OCI-LY7 (cell line): ENCODE data around the gene AIFM1. TPM values are rescaled to one million over a fixed set of nuclear protein-coding genes. Genes with fewer than 3 reads are reported as not detected.

ENCODE experiments used
- BruUV-seq: library from RNA; stranded (reverse); fragments of 400-500 nt; replicated peaks from 2 replicates; lab custom pipeline; 2021; lab: Mats Ljungman, UMichigan
- CTCF ChIA-PET: fragments of 300-600 bp; sonication (Branson Sonifier 250); formaldehyde crosslinking; loops from one replicate; lab custom pipeline; 2022; ENCODE audit warnings: antibody characterized with exemption; ENCODE audit not compliant: unreplicated experiment; lab: Charles Lee
- POLR2A ChIA-PET: fragments of 300-600 bp; sonication (Branson Sonifier 250); formaldehyde crosslinking; loops from one replicate; lab custom pipeline; 2022; ENCODE audit warnings: antibody characterized with exemption; lab: Charles Lee
- DNase-seq: peaks from one replicate; pipeline ENCODE4 v3.0.0-alpha.2; 2015; ENCODE audit warnings: low spot score
- H2AFZ ChIP-seq: fragments of 200-600 bp; sonication (generic), shearing (Covaris generic); 2 replicates; pipeline ENCODE4 v1.6.1; 2014; ENCODE audit warnings: mild to moderate bottlenecking, antibody characterized with exemption, low read length, moderate library complexity
- H3K27ac ChIP-seq: fragments of 200-600 bp; sonication (generic); 2 replicates; pipeline ENCODE4 v1.5.1; 2014; ENCODE audit warnings: mixed run types, low read depth, mild to moderate bottlenecking, moderate library complexity, low read length, inconsistent platforms; ENCODE audit not compliant: poor library complexity, severe bottlenecking
- H3K36me3 ChIP-seq: fragments of 200-600 bp; sonication (generic); 2 replicates; pipeline ENCODE4 v1.6.1; 2014; ENCODE audit warnings: mild to moderate bottlenecking, antibody characterized with exemption, low read length, moderate library complexity, mixed read lengths; ENCODE audit not compliant: insufficient read depth
- H3K4me1 ChIP-seq: fragments of 200-600 bp; sonication (generic); 2 replicates; pipeline ENCODE4 v1.5.1; 2014; ENCODE audit warnings: mild to moderate bottlenecking, low read length; ENCODE audit not compliant: insufficient read depth, poor library complexity, severe bottlenecking
- H3K4me2 ChIP-seq: fragments of 200-600 bp; sonication (generic); 2 replicates; pipeline ENCODE4 v1.6.1; 2014; ENCODE audit warnings: mild to moderate bottlenecking, low read length
- H3K4me3 ChIP-seq: fragments of 200-600 bp; sonication (generic); 2 replicates; pipeline ENCODE4 v1.5.1; 2014; ENCODE audit warnings: mild to moderate bottlenecking, low read depth, low read length; ENCODE audit not compliant: poor library complexity, severe bottlenecking
- H3K79me2 ChIP-seq: fragments of 200-600 bp; sonication (generic); 2 replicates; pipeline ENCODE4 v1.6.1; 2016; ENCODE audit warnings: low read depth, mild to moderate bottlenecking, low read length, moderate library complexity, mixed read lengths; ENCODE audit not compliant: insufficient read depth
- H3K9me2 ChIP-seq: fragments of 200-600 bp; sonication (generic); 2 replicates; pipeline ENCODE4 v1.6.1; 2016; ENCODE audit warnings: mild to moderate bottlenecking, low read length, mixed read lengths; ENCODE audit not compliant: insufficient read depth
- H3K9me3 ChIP-seq: fragments of 200-600 bp; sonication (generic); 2 replicates; pipeline ENCODE4 v1.6.1; 2014; ENCODE audit warnings: mild to moderate bottlenecking, mixed run types, low read length, mixed read lengths
- H4K20me1 ChIP-seq: fragments of 200-600 bp; sonication (generic); 2 replicates; pipeline ENCODE4 v1.6.1; 2014; ENCODE audit warnings: mild to moderate bottlenecking, antibody characterized with exemption, low read length, moderate library complexity, mixed read lengths; ENCODE audit not compliant: insufficient read depth
- CTCF ChIP-seq: fragments of 200-600 bp; sonication (generic); conservative IDR thresholded peaks from 2 replicates; pipeline ENCODE4 v1.5.1; 2014; ENCODE audit warnings: mild to moderate bottlenecking, antibody characterized with exemption, low read length, moderate library complexity, mixed read lengths
- EZH2phosphoT487 ChIP-seq: fragments of 200-600 bp; sonication (generic); IDR thresholded peaks from 2 replicates; pipeline ENCODE4 v1.6.1; 2018; ENCODE audit warnings: low read depth, borderline replicate concordance, mild to moderate bottlenecking, mixed run types, antibody characterized with exemption, low read length, moderate library complexity, mixed read lengths
- intact Hi-C: fragments of 100-400 bp; cut with micrococcal nuclease; formaldehyde crosslinking; loops from one replicate; pipeline ENCODE4 v1.10.0; 2022; ENCODE audit not compliant: unreplicated experiment
- total RNA-seq, 2 experiments: library from RNA; depleted of rRNA in 1 of 2; stranded (reverse); fragments of >200 nt in 1 of 2; shearing (Covaris generic) in 1 of 2; gene quantifications; 2 replicates each; pipeline ENCODE4 v1.2.3, GENCODE V29; 2014 to 2022

AIFM1 gene
- total RNA-seq, 2 experiments from 2014 or later, result 23.1 to 45.7 TPM

- Histone ChIP-seq H3K79me2 (peaks cover 47% of the 10 kb centered on the region; the same call in 1 of the 2 replicates), H3K4me2 (no peak overlapping the region), H3K4me1 (peaks cover 6% of the 10 kb centered on the region), H4K20me1 (no peaks in the 10 kb centered on the region), H2AFZ (no peak overlapping the region), H3K4me3 (no peak overlapping the region), H3K9me2 (no peaks in the 10 kb centered on the region), H3K9me3 (no peaks in the 10 kb centered on the region), H3K36me3 (no peaks in the 10 kb centered on the region), H3K27ac (no peak overlapping the region)
- intact Hi-C loops, result no loop called here
- DNase-seq, result no peak
- TF ChIP-seq CTCF (no peak), EZH2phosphoT487 (no peak)
- POLR2A ChIA-PET, result no interaction called here
- CTCF ChIA-PET, result no interaction called here
- BruUV-seq, result no TSS peak
Measured at GRCh38 chrX:130098210-130098552, 67.5 kb downstream of the AIFM1 start.

- Histone ChIP-seq H3K4me1 (peaks cover 11% of the 10 kb centered on the region), H2AFZ (no peak overlapping the region), H3K4me3 (no peak overlapping the region), H3K9me3 (no peaks in the 10 kb centered on the region), H3K27ac (no peak overlapping the region), H3K36me3 (no peaks in the 10 kb centered on the region), H3K79me2 (peaks cover 42% of the 10 kb centered on the region; the same call in 1 of the 2 replicates), H3K9me2 (no peaks in the 10 kb centered on the region), H4K20me1 (no peaks in the 10 kb centered on the region), H3K4me2 (no peak overlapping the region)
- CTCF ChIA-PET, result no interaction called here
- BruUV-seq, result no TSS peak
- DNase-seq, result no peak
- intact Hi-C loops, result no loop called here
- POLR2A ChIA-PET, result no interaction called here
- TF ChIP-seq EZH2phosphoT487 (no peak), CTCF (no peak)
Measured at GRCh38 chrX:130097507-130098209, 68.0 kb downstream of the AIFM1 start.
